Loucy (cell line): ENCODE results near the gene SOX13.

Experiments
- H2AFZ ChIP-seq: fragments of 200-600 bp; sonication (generic); 2 replicates; pipeline ENCODE4 v1.6.0; 2016; ENCODE audit warnings: antibody characterized with exemption, mild to moderate bottlenecking, low read length, moderate library complexity
- H3F3A ChIP-seq: fragments of 200-600 bp; 2 replicates; pipeline ENCODE4 v1.6.0; 2016; ENCODE audit warnings: antibody characterized with exemption, low read depth, mild to moderate bottlenecking
- H3K27me3 ChIP-seq: fragments of 200-600 bp; sonication (generic); 2 replicates; pipeline ENCODE4 v1.6.1; 2014; ENCODE audit warnings: low read length, mild to moderate bottlenecking; ENCODE audit not compliant: insufficient read depth, poor library complexity, severe bottlenecking
- H3K36me3 ChIP-seq: fragments of 200-600 bp; sonication (generic); 2 replicates; pipeline ENCODE4 v1.6.1; 2016; ENCODE audit warnings: low read length; ENCODE audit not compliant: insufficient read depth
- H3K4me1 ChIP-seq: fragments of 200-600 bp; sonication (generic); 2 replicates; pipeline ENCODE4 v1.5.1; 2014; ENCODE audit warnings: low read length, mild to moderate bottlenecking; ENCODE audit not compliant: insufficient read depth, poor library complexity, severe bottlenecking
- H3K4me2 ChIP-seq: fragments of 200-600 bp; sonication (generic); 2 replicates; pipeline ENCODE4 v1.6.0; 2014; ENCODE audit warnings: antibody characterized with exemption, low read length, low read depth, mild to moderate bottlenecking; ENCODE audit not compliant: poor library complexity, severe bottlenecking
- H3K4me3 ChIP-seq: fragments of 200-600 bp; sonication (generic); 2 replicates; pipeline ENCODE4 v1.5.1; 2014; ENCODE audit warnings: low read length, mild to moderate bottlenecking, mixed read lengths; ENCODE audit not compliant: poor library complexity, severe bottlenecking
- H3K79me2 ChIP-seq: fragments of 200-600 bp; sonication (generic); 2 replicates; pipeline ENCODE4 v1.6.1; 2014; ENCODE audit warnings: low read length; ENCODE audit not compliant: insufficient read depth
- H3K9ac ChIP-seq: fragments of 200-600 bp; sonication (generic); 2 replicates; pipeline ENCODE4 v1.6.0; 2014; ENCODE audit warnings: mild to moderate bottlenecking, low read depth, low read length, moderate library complexity; ENCODE audit not compliant: poor library complexity, severe bottlenecking
- H3K9me2 ChIP-seq: fragments of 200-600 bp; sonication (generic); replicated peaks from 2 replicates; pipeline ENCODE4 v1.6.1; 2016; ENCODE audit warnings: low read depth, low read length, mixed read lengths
- H3K9me3 ChIP-seq: fragments of 200-600 bp; sonication (generic); 2 replicates; pipeline ENCODE4 v1.6.1; 2014; ENCODE audit warnings: mild to moderate bottlenecking, antibody characterized with exemption, low read length, low read depth; ENCODE audit not compliant: insufficient read depth
- H4K20me1 ChIP-seq: fragments of 200-600 bp; sonication (generic); 2 replicates; pipeline ENCODE4 v1.6.0; 2014; ENCODE audit warnings: antibody characterized with exemption, low read length, mild to moderate bottlenecking; ENCODE audit not compliant: insufficient read depth, poor library complexity, severe bottlenecking
- CTCF ChIP-seq: fragments of 200-600 bp; sonication (generic); conservative IDR thresholded peaks from 2 replicates; pipeline ENCODE4 v1.5.1; 2014; ENCODE audit warnings: mild to moderate bottlenecking, antibody characterized with exemption, low read length
- EZH2phosphoT487 ChIP-seq: fragments of 200-600 bp; IDR thresholded peaks from 2 replicates; pipeline ENCODE4 v1.6.1; 2018; ENCODE audit warnings: antibody characterized with exemption, mild to moderate bottlenecking, moderate library complexity, borderline replicate concordance

Gene SOX13

GRCh38 chr1:204139952-204140351 is 67.0 kb downstream of the SOX13 start:
- Histone ChIP-seq H4K20me1 (no peaks in the 10 kb centered on the region), H3K4me3 (no peak overlapping the region), H3K4me1 (no peaks in the 10 kb centered on the region), H3K4me2 (no peak overlapping the region), H3K9me3 (no peaks in the 10 kb centered on the region), H3K9me2 (no peaks in the 10 kb centered on the region), H3K79me2 (no peaks in the 10 kb centered on the region), H2AFZ (no peak overlapping the region), H3K27me3 (no peaks in the 10 kb centered on the region), H3K36me3 (no peaks in the 10 kb centered on the region), H3F3A (no peaks in the 10 kb centered on the region), H3K9ac (no peak overlapping the region)
- TF ChIP-seq CTCF (no peak), EZH2phosphoT487 (no peak)

- Histone ChIP-seq H3K36me3 (no peaks in the 10 kb centered on the region), H4K20me1 (no peaks in the 10 kb centered on the region), H3K9me3 (no peaks in the 10 kb centered on the region), H3K4me2 (no peak overlapping the region), H3K79me2 (no peaks in the 10 kb centered on the region), H3F3A (no peaks in the 10 kb centered on the region), H3K9ac (no peak overlapping the region), H2AFZ (no peak overlapping the region), H3K4me1 (no peaks in the 10 kb centered on the region), H3K9me2 (no peaks in the 10 kb centered on the region), H3K4me3 (no peak overlapping the region), H3K27me3 (no peaks in the 10 kb centered on the region)
- TF ChIP-seq EZH2phosphoT487 (no peak), CTCF (no peak)
Observed at GRCh38 chr1:204141131-204141530, 68.2 kb downstream of the SOX13 start.

GRCh38 chr1:204142032-204142974 is 69.4 kb downstream of the SOX13 start:
- Histone ChIP-seq H4K20me1 (no peaks in the 10 kb centered on the region), H3K27me3 (no peaks in the 10 kb centered on the region), H2AFZ (no peak overlapping the region), H3K4me2 (no peak overlapping the region), H3K9ac (no peak overlapping the region), H3K36me3 (no peaks in the 10 kb centered on the region), H3F3A (no peaks in the 10 kb centered on the region), H3K4me1 (no peaks in the 10 kb centered on the region), H3K9me3 (no peaks in the 10 kb centered on the region), H3K4me3 (no peak overlapping the region), H3K9me2 (no peaks in the 10 kb centered on the region), H3K79me2 (no peaks in the 10 kb centered on the region)
- TF ChIP-seq EZH2phosphoT487 (no peak), CTCF (no peak)
